ENCODE results near the gene AKR1C3.
"Not testable (repeated sequence)": the region's sequence is repeated elsewhere in the genome, so short reads cannot be mapped to it uniquely, and the experiment has no call there.

Gene AKR1C3

GRCh38 chr10:5088703-5089261 is 5.4 kb upstream of the AKR1C3 start:
- DNase-seq (ENCODE audit: low spot score) (no peak), FAIRE-seq (no peak)

GRCh38 chr10:5089865-5090264 is 4.3 kb upstream of the AKR1C3 start:
- FAIRE-seq (no peak), DNase-seq (ENCODE audit: low spot score) (no peak)

- DNase-seq (ENCODE audit: low spot score), result no peak
- no peak for FAIRE-seq
These were observed 3.7 kb upstream of the AKR1C3 start for GRCh38 chr10:5090551-5090950.

- no peak for DNase-seq (ENCODE audit: low spot score)
- FAIRE-seq, result no peak
These were observed 3.0 kb upstream of the AKR1C3 start for GRCh38 chr10:5091196-5091595.

- FAIRE-seq (no peak), DNase-seq (ENCODE audit: low spot score) (no peak)
These were observed 1.8 kb upstream of the AKR1C3 start for GRCh38 chr10:5092375-5092774.

- no peak for DNase-seq (ENCODE audit: low spot score)
- no peak for FAIRE-seq
These were observed 1.1 kb upstream of the AKR1C3 start for GRCh38 chr10:5092848-5093790.

GRCh38 chr10:5095687-5096086 is 1.5 kb downstream of the AKR1C3 start:
- DNase-seq (ENCODE audit: low spot score) (no peak), FAIRE-seq (no peak)

- no peak for DNase-seq (ENCODE audit: low spot score)
- FAIRE-seq, result no peak
These were observed 1.9 kb downstream of the AKR1C3 start for GRCh38 chr10:5096108-5096507.

- not testable (repeated sequence) for DNase-seq (ENCODE audit: low spot score); FAIRE-seq
These were observed 8.3 kb downstream of the AKR1C3 start for GRCh38 chr10:5102479-5102878.

GRCh38 chr10:5103481-5103880 is 9.3 kb downstream of the AKR1C3 start:
- FAIRE-seq, result no peak
- DNase-seq (ENCODE audit: low spot score), result no peak

GRCh38 chr10:5105626-5106025 is 11.4 kb downstream of the AKR1C3 start:
- no peak for FAIRE-seq
- no peak for DNase-seq (ENCODE audit: low spot score)

- DNase-seq (ENCODE audit: low spot score) (no peak), FAIRE-seq (no peak)
These were observed 12.3 kb downstream of the AKR1C3 start for GRCh38 chr10:5106553-5106952.

- DNase-seq (ENCODE audit: low spot score) (no peak), FAIRE-seq (no peak)
These were observed 13.8 kb downstream of the AKR1C3 start for GRCh38 chr10:5107860-5108526.

GRCh38 chr10:5108658-5109416 is 14.6 kb downstream of the AKR1C3 start:
- FAIRE-seq, result no peak
- DNase-seq (ENCODE audit: low spot score), result no peak

GRCh38 chr10:5109861-5110260 is 15.6 kb downstream of the AKR1C3 start:
- not testable (repeated sequence) for FAIRE-seq; DNase-seq (ENCODE audit: low spot score)

- DNase-seq (ENCODE audit: low spot score) (no peak), FAIRE-seq (no peak)
These were observed 22.4 kb downstream of the AKR1C3 start for GRCh38 chr10:5116621-5117020.

- DNase-seq (ENCODE audit: low spot score), result no peak
- FAIRE-seq, result no peak
These were observed 22.8 kb downstream of the AKR1C3 start for GRCh38 chr10:5117026-5117425.

- FAIRE-seq; DNase-seq (ENCODE audit: low spot score): not testable (repeated sequence)
These were observed 25.8 kb downstream of the AKR1C3 start for GRCh38 chr10:5119997-5120396.

- DNase-seq (ENCODE audit: low spot score) (no peak), FAIRE-seq (no peak)
These were observed 29.7 kb downstream of the AKR1C3 start for GRCh38 chr10:5123886-5124285.

GRCh38 chr10:5125315-5126044 is 31.3 kb downstream of the AKR1C3 start:
- FAIRE-seq (peak; percentile 17), DNase-seq (ENCODE audit: low spot score) (no peak)

- FAIRE-seq (no peak), DNase-seq (ENCODE audit: low spot score) (no peak)
These were observed 41.4 kb downstream of the AKR1C3 start for GRCh38 chr10:5135581-5135980.

Data from urothelium cell line (cell line).